GM12878 (cell line): Measurements from ENCODE around the gene C1orf50. TPM values are rescaled to one million over a fixed set of nuclear protein-coding genes. Genes with fewer than 3 reads are reported as not detected.

ENCODE experiments used
- ATAC-seq: fragments of 200-7000 bp; cut with Tn5 transposase; 3 replicates; pipeline ENCODE4 v1.9.1; 2020; ENCODE audit warnings: mild to moderate bottlenecking, moderate library complexity
- BruUV-seq: library from RNA; stranded (reverse); fragments of 400-500 nt; replicated peaks from 2 replicates; lab custom pipeline; 2021; lab: Mats Ljungman, UMichigan
- CTCF ChIA-PET: fragments of 300-600 bp; sonication (Branson Sonifier 250); formaldehyde crosslinking; extraction: SDS; loops from one replicate; lab custom pipeline; 2021; ENCODE audit warnings: inconsistent platforms; lab: Yijun Ruan, JAX
- POLR2A ChIA-PET: fragments of 350-600 bp; formaldehyde crosslinking; extraction: SDS; loops from one replicate; lab custom pipeline; 2021; ENCODE audit warnings: inconsistent platforms; lab: Charles Lee
- RAD21 ChIA-PET: fragments of 300-600 bp; sonication (Branson Sonifier 250); formaldehyde crosslinking; loops from one replicate; lab custom pipeline; 2023; ENCODE audit warnings: antibody characterized with exemption; ENCODE audit not compliant: unreplicated experiment; lab: Charles Lee
- SMC1A ChIA-PET: fragments of 300-600 bp; sonication (Branson Sonifier 250); formaldehyde crosslinking; loops from one replicate; lab custom pipeline; 2023; ENCODE audit not compliant: unreplicated experiment, uncharacterized antibody; lab: Charles Lee
- DNase-seq: peaks from one replicate; pipeline ENCODE4 v3.0.0-alpha.2; 2011; ENCODE audit warnings: low read depth, low spot score
- FAIRE-seq: peaks from 3 replicates; lab custom pipeline; 2011; peaks lifted over from hg19 to GRCh38; lab: Jason Lieb, UNC
- H2AFZ ChIP-seq: 2 replicates; pipeline ENCODE4 v1.6.0; 2011; ENCODE audit warnings: low read depth, low read length, control low read depth; ENCODE audit not compliant: control insufficient read depth
- H3K27ac ChIP-seq: 2 replicates; pipeline ENCODE4 v1.5.1; 2011; ENCODE audit warnings: control low read depth; ENCODE audit not compliant: control insufficient read depth, insufficient read depth
- H3K27me3 ChIP-seq, 2 experiments: replicated peaks in 1 of 2; 2 replicates each; pipeline versions ENCODE4 v1.6.0 to v1.6.1; 2011; ENCODE audit warnings: low read length in 1 of 2; ENCODE audit not compliant: control insufficient read depth in 2 of 2, insufficient read depth in 2 of 2
- H3K36me3 ChIP-seq, 2 experiments: 2 replicates each; pipeline ENCODE4 v1.5.1; 2011; ENCODE audit warnings: low read length in 1 of 2; ENCODE audit not compliant: control insufficient read depth in 2 of 2, insufficient read depth in 2 of 2
- H3K4me1 ChIP-seq: 2 replicates; pipeline ENCODE4 v1.6.1; 2011; ENCODE audit warnings: mild to moderate bottlenecking, low read length, moderate library complexity, mixed read lengths; ENCODE audit not compliant: control insufficient read depth, insufficient read depth
- H3K4me2 ChIP-seq: 2 replicates; pipeline ENCODE4 v1.6.0; 2011; ENCODE audit warnings: control low read depth; ENCODE audit not compliant: control insufficient read depth, insufficient read depth
- H3K4me3 ChIP-seq: fragments of 200-600 bp; sonication (generic); 2 replicates; pipeline ENCODE4 v1.5.1; 2016
- H3K79me2 ChIP-seq: 2 replicates; pipeline ENCODE4 v1.6.0; 2011; ENCODE audit warnings: low read length; ENCODE audit not compliant: control insufficient read depth, insufficient read depth
- H3K9ac ChIP-seq: 2 replicates; pipeline ENCODE4 v1.8.0; 2011; ENCODE audit warnings: low read length, control low read depth, mixed read lengths; ENCODE audit not compliant: control insufficient read depth, insufficient read depth
- H3K9me3 ChIP-seq: replicated peaks from 3 replicates; pipeline ENCODE4 v1.5.1; 2011; ENCODE audit warnings: mild to moderate bottlenecking, low read length; ENCODE audit not compliant: control insufficient read depth, insufficient read depth
- H4K20me1 ChIP-seq: 2 replicates; pipeline ENCODE4 v1.6.0; 2011; ENCODE audit not compliant: control insufficient read depth, insufficient read depth
- HDAC6 ChIP-seq: fragments of 200-600 bp; sonication (generic); IDR thresholded peaks from one replicate; pipeline ENCODE4 v1.8.0; 2017; ENCODE audit warnings: antibody characterized with exemption; ENCODE audit not compliant: unreplicated experiment
- MEF2B ChIP-seq: fragments of 450-650 bp; IDR thresholded peaks from 2 replicates; pipeline ENCODE4 v1.6.1; 2018; ENCODE audit warnings: mild to moderate bottlenecking, moderate library complexity; ENCODE audit not compliant: partially characterized antibody, poor library complexity, severe bottlenecking
- PML ChIP-seq: IDR thresholded peaks from 2 replicates; pipeline ENCODE4 v1.6.1; 2012; ENCODE audit warnings: low read length, inconsistent platforms
- POLR2AphosphoS2 ChIP-seq: IDR thresholded peaks from 2 replicates; pipeline ENCODE4 v1.6.1; 2011; ENCODE audit warnings: low read depth, mild to moderate bottlenecking, low read length, improper control_type of control experiment, moderate library complexity
- RAD21 ChIP-seq: IDR thresholded peaks from 2 replicates; pipeline ENCODE4 v1.6.1; 2011; ENCODE audit warnings: mild to moderate bottlenecking, low read depth, low read length, moderate library complexity; ENCODE audit not compliant: insufficient read depth
- RAD51 ChIP-seq: fragments of 450-650 bp; IDR thresholded peaks from 2 replicates; pipeline ENCODE4 v1.6.1; 2016; ENCODE audit warnings: moderate library complexity, mild to moderate bottlenecking, inconsistent platforms
- RBBP5 ChIP-seq: fragments of 200-600 bp; sonication (generic); conservative IDR thresholded peaks from 2 replicates; pipeline ENCODE4 v1.6.1; 2016
- RFX5 ChIP-seq: IDR thresholded peaks from 2 replicates; pipeline ENCODE4 v1.6.1; 2011; ENCODE audit warnings: low read depth, low read length, improper control_type of control experiment
- SMC3 ChIP-seq: IDR thresholded peaks from 2 replicates; pipeline ENCODE4 v1.6.1; 2011; ENCODE audit warnings: low read length, improper control_type of control experiment, borderline replicate concordance
- STAT3 ChIP-seq: IDR thresholded peaks from 2 replicates; pipeline ENCODE4 v1.6.1; 2011; ENCODE audit warnings: low read depth, low read length, improper control_type of control experiment
- WRNIP1 ChIP-seq: IDR thresholded peaks from 2 replicates; pipeline ENCODE4 v1.6.1; 2011; ENCODE audit warnings: low read depth, low read length, improper control_type of control experiment, borderline replicate concordance
- ZNF207 ChIP-seq: fragments of 450-650 bp; IDR thresholded peaks from 2 replicates; pipeline ENCODE4 v1.6.1; 2014; ENCODE audit warnings: antibody characterized with exemption, mild to moderate bottlenecking, borderline replicate concordance
- WGBS: methylation state at CpG from one replicate; pipeline ENCODE4 v1.1.6; 2016; ENCODE audit warnings: low lambda C conversion rate; ENCODE audit not compliant: insufficient replicate concordance, insufficient coverage; ENCODE audit errors: missing lambda C conversion rate; 5-methylcytosine and 5-hydroxymethylcytosine counted together
- in situ Hi-C: fragments of 300-500 bp; cut with MboI; formaldehyde crosslinking; loops from 9 replicates; pipeline ENCODE4 v1.14.3; 2018; ENCODE audit warnings: mixed read lengths
- intact Hi-C: fragments of 100-400 bp; cut with micrococcal nuclease; formaldehyde crosslinking; loops from one replicate; pipeline ENCODE4 v1.14.2; 2022; ENCODE audit not compliant: unreplicated experiment
- polyA plus RNA-seq, 11 experiments: library from polyadenylated mRNA; depleted of rRNA in 4 of 11; unstranded in 6 of 11; stranded (reverse) in 5 of 11; fragments of >200 nt; fragmentation: Nextera tagmentation in 4 of 11; fragmentation: Illumina TruSeq in 1 of 11; extraction: Ambion mirVana in 4 of 11; extraction: Trizol in 1 of 11; gene quantifications; 1 replicate in 1 of 11; 2 replicates in 10 of 11; pipeline versions ENCODE4 v1.2.1 to v1.2.3, GENCODE V29; 2011 to 2016; ENCODE audit warnings: inconsistent platforms in 2 of 11, missing spikeins in 2 of 11, low read depth in 1 of 11
- total RNA-seq, 4 experiments: library from RNA; depleted of rRNA in 3 of 4; stranded (reverse); fragments of >200 nt in 3 of 4; fragmentation: Illumina TruSeq in 1 of 4; extraction: Trizol in 1 of 4; gene quantifications; 2 replicates each; pipeline versions ENCODE4 v1.2.1 to v1.2.3, GENCODE V29; 2013 to 2021
- TF ChIP-seq, protein P1 (sequence below): IDR thresholded peaks from 2 replicates; pipeline ENCODE4 v1.6.1; 2012; ENCODE audit warnings: improper control_type of control experiment, low read depth, low read length; ENCODE audit not compliant: insufficient replicate concordance
- TF ChIP-seq, protein P2 (sequence below): fragments of 450-650 bp; IDR thresholded peaks from 2 replicates; pipeline ENCODE4 v1.6.1; 2016; ENCODE audit warnings: mild to moderate bottlenecking
- TF ChIP-seq, protein P3 (sequence below): fragments of 450-650 bp; IDR thresholded peaks from 2 replicates; pipeline ENCODE4 v1.6.1; 2014; ENCODE audit warnings: mild to moderate bottlenecking
- TF ChIP-seq, protein P4 (sequence below): IDR thresholded peaks from 2 replicates; pipeline ENCODE4 v1.6.1; 2011; ENCODE audit warnings: borderline replicate concordance, low read depth, mild to moderate bottlenecking, moderate library complexity, mixed read lengths, low read length; ENCODE audit not compliant: insufficient read depth; ENCODE audit errors: extremely low read length

C1orf50 gene
- total and polyA plus RNA-seq, 10 of the 15 experiments (the other 5 are each of a cell fraction or from before 2014, with no cell fraction given), result 1.2 to 10.7 (median 6.7) TPM

DNA sequence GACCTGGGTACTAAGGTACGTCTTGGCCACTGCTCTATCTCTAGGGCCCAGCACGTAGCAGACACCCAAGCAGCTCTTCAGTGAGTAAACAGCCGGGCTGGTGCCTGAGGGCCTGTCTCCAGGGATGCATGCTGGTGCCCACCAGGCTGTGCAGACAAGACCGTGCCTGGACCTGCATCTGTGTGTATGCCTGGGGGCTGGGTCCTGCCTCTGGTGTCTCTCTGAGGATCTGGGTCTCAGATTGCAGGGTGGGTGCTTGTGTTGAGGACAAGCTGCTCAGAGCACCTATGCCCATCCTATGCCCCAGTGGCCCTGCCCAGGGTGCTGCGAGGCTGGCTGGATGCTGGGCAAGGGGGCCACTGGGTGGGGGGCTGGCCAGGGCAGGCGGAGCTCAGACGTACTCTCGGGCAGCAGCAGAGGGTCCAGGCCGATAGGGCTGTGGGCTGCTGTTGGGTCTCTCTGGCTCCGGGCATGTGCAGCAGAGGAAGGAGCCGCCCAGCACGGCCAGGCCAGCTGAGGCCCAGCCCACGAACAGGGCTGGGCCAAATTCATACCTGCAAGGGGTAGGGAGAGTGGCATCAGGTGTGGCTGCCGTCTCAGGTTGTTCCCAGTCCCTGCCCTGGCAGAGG lies 31.5 kb upstream of the C1orf50 start:
- Histone ChIP-seq H3K4me2 (no peak overlapping the region), H3K36me3 (no peaks in the 10 kb centered on the region), H3K9ac (no peak overlapping the region), H3K79me2 (no peaks in the 10 kb centered on the region), H2AFZ (no peak overlapping the region), H3K27ac (no peak overlapping the region), H4K20me1 (no peaks in the 10 kb centered on the region), H3K9me3 (no peaks in the 10 kb centered on the region), H3K27me3 (no peaks in the 10 kb centered on the region), H3K4me3 (no peak overlapping the region), H3K4me1 (peaks cover 11% of the 10 kb centered on the region)
- no TSS peak for BruUV-seq
- ChIA-PET RAD21 (no interaction called here), SMC1A (interaction anchor here (0.8 kb wide), 1 partner anchor 13 kb away, joined by 3 read pairs; no protein-coding TSS in a partner anchor), CTCF (no interaction called here), POLR2A (no interaction called here)
- ATAC-seq (no peak), FAIRE-seq (no peak), DNase-seq (no peak)
- in situ Hi-C loops, result loop anchor here (10.0 kb wide), 1 partner anchor 141 kb away; no protein-coding TSS in a partner anchor
- intact Hi-C loops, result no loop called here
- WGBS, result 44% methylated on average over 13 of the region's 14 CpGs
- TF ChIP-seq PML, result no peak
- no peak for TF ChIP-seq ZNF207
- no peak for TF ChIP-seq RAD21
- TF ChIP-seq RAD51, result no peak
- no peak for TF ChIP-seq RFX5
- TF ChIP-seq RBBP5, result no peak
- TF ChIP-seq WRNIP1, result no peak
- TF ChIP-seq, protein P1, sequence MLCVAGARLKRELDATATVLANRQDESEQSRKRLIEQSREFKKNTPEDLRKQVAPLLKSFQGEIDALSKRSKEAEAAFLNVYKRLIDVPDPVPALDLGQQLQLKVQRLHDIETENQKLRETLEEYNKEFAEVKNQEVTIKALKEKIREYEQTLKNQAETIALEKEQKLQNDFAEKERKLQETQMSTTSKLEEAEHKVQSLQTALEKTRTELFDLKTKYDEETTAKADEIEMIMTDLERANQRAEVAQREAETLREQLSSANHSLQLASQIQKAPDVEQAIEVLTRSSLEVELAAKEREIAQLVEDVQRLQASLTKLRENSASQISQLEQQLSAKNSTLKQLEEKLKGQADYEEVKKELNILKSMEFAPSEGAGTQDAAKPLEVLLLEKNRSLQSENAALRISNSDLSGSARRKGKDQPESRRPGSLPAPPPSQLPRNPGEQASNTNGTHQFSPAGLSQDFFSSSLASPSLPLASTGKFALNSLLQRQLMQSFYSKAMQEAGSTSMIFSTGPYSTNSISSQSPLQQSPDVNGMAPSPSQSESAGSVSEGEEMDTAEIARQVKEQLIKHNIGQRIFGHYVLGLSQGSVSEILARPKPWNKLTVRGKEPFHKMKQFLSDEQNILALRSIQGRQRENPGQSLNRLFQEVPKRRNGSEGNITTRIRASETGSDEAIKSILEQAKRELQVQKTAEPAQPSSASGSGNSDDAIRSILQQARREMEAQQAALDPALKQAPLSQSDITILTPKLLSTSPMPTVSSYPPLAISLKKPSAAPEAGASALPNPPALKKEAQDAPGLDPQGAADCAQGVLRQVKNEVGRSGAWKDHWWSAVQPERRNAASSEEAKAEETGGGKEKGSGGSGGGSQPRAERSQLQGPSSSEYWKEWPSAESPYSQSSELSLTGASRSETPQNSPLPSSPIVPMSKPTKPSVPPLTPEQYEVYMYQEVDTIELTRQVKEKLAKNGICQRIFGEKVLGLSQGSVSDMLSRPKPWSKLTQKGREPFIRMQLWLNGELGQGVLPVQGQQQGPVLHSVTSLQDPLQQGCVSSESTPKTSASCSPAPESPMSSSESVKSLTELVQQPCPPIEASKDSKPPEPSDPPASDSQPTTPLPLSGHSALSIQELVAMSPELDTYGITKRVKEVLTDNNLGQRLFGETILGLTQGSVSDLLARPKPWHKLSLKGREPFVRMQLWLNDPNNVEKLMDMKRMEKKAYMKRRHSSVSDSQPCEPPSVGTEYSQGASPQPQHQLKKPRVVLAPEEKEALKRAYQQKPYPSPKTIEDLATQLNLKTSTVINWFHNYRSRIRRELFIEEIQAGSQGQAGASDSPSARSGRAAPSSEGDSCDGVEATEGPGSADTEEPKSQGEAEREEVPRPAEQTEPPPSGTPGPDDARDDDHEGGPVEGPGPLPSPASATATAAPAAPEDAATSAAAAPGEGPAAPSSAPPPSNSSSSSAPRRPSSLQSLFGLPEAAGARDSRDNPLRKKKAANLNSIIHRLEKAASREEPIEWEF, result no peak
- no peak for TF ChIP-seq POLR2AphosphoS2
- TF ChIP-seq, protein P2, sequence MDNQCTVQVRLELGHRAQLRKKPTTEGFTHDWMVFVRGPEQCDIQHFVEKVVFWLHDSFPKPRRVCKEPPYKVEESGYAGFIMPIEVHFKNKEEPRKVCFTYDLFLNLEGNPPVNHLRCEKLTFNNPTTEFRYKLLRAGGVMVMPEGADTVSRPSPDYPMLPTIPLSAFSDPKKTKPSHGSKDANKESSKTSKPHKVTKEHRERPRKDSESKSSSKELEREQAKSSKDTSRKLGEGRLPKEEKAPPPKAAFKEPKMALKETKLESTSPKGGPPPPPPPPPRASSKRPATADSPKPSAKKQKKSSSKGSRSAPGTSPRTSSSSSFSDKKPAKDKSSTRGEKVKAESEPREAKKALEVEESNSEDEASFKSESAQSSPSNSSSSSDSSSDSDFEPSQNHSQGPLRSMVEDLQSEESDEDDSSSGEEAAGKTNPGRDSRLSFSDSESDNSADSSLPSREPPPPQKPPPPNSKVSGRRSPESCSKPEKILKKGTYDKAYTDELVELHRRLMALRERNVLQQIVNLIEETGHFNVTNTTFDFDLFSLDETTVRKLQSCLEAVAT, result no peak
- TF ChIP-seq, protein P3, sequence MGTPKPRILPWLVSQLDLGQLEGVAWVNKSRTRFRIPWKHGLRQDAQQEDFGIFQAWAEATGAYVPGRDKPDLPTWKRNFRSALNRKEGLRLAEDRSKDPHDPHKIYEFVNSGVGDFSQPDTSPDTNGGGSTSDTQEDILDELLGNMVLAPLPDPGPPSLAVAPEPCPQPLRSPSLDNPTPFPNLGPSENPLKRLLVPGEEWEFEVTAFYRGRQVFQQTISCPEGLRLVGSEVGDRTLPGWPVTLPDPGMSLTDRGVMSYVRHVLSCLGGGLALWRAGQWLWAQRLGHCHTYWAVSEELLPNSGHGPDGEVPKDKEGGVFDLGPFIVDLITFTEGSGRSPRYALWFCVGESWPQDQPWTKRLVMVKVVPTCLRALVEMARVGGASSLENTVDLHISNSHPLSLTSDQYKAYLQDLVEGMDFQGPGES, result no peak
- TF ChIP-seq, protein P4, sequence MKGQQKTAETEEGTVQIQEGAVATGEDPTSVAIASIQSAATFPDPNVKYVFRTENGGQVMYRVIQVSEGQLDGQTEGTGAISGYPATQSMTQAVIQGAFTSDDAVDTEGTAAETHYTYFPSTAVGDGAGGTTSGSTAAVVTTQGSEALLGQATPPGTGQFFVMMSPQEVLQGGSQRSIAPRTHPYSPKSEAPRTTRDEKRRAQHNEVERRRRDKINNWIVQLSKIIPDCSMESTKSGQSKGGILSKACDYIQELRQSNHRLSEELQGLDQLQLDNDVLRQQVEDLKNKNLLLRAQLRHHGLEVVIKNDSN, result no peak
- no peak for TF ChIP-seq HDAC6
- no peak for TF ChIP-seq SMC3
- TF ChIP-seq MEF2B, result no peak
- no peak for TF ChIP-seq STAT3
